Neuronal stem cell (in vitro differentiated cells): Measurements from ENCODE around the gene UBASH3B.

Experiments used
- DNase-seq: peaks from one replicate; pipeline ENCODE4 v3.0.0-alpha.2; 2013; ENCODE audit warnings: low spot score
- H2AFZ ChIP-seq: one replicate; pipeline ENCODE4 v1.6.1; 2013; ENCODE audit warnings: mild to moderate bottlenecking, low read length, inconsistent platforms
- H2AK5ac ChIP-seq: 2 replicates; pipeline ENCODE4 v1.6.1; 2013; ENCODE audit warnings: low read depth, mild to moderate bottlenecking, inconsistent platforms, low read length, moderate library complexity, mixed read lengths
- H2BK120ac ChIP-seq: 2 replicates; pipeline ENCODE4 v1.6.1; 2013; ENCODE audit warnings: low read depth, mild to moderate bottlenecking, inconsistent platforms, low read length, moderate library complexity, mixed read lengths
- H2BK12ac ChIP-seq: one replicate; pipeline ENCODE4 v1.6.1; 2013; ENCODE audit warnings: low read length, inconsistent platforms
- H2BK15ac ChIP-seq: 2 replicates; pipeline ENCODE4 v1.6.1; 2013; ENCODE audit warnings: mild to moderate bottlenecking, low read length, inconsistent platforms, mixed read lengths
- H2BK5ac ChIP-seq: one replicate; pipeline ENCODE4 v1.6.1; 2013; ENCODE audit warnings: inconsistent platforms, mild to moderate bottlenecking, low read length, moderate library complexity
- H3K14ac ChIP-seq: one replicate; pipeline ENCODE4 v1.6.1; 2013; ENCODE audit warnings: low read length, inconsistent platforms
- H3K18ac ChIP-seq: 2 replicates; pipeline ENCODE4 v1.6.1; 2013; ENCODE audit warnings: low read length, inconsistent platforms
- H3K23ac ChIP-seq: 2 replicates; pipeline ENCODE4 v1.6.1; 2013; ENCODE audit warnings: low read depth, mild to moderate bottlenecking, mixed read lengths, low read length, inconsistent platforms; ENCODE audit not compliant: poor library complexity
- H3K27ac ChIP-seq: replicated peaks from 3 replicates; pipeline ENCODE4 v1.5.1; 2013; ENCODE audit warnings: low read length, inconsistent platforms
- H3K27me3 ChIP-seq, 3 experiments: 2 replicates each; pipeline ENCODE4 v1.6.1; 2013; ENCODE audit warnings: low read length in 3 of 3, mild to moderate bottlenecking in 2 of 3, inconsistent platforms in 1 of 3, low read depth in 1 of 3, mixed read lengths in 1 of 3, moderate library complexity in 1 of 3; ENCODE audit not compliant: control insufficient read depth in 3 of 3, insufficient read depth in 3 of 3
- H3K36me3 ChIP-seq, 2 donors: replicated peaks in 1 of 2; 2 replicates each; pipeline ENCODE4 v1.6.1; 2013; ENCODE audit warnings: low read length in 2 of 2; ENCODE audit not compliant: control insufficient read depth in 2 of 2, insufficient read depth in 2 of 2
- H3K4ac ChIP-seq: 2 replicates; pipeline ENCODE4 v1.6.1; 2013; ENCODE audit warnings: inconsistent platforms, mild to moderate bottlenecking, low read length, moderate library complexity
- H3K4me1 ChIP-seq, 2 donors: 1 replicate in 1 of 2; 2 replicates in 1 of 2; pipeline ENCODE4 v1.6.1; 2013; ENCODE audit warnings: low read length in 2 of 2, low read depth in 1 of 2; ENCODE audit not compliant: control insufficient read depth in 2 of 2, insufficient read depth in 1 of 2
- H3K4me2 ChIP-seq: one replicate; pipeline ENCODE4 v1.6.1; 2013; ENCODE audit warnings: mild to moderate bottlenecking, low read length, inconsistent platforms; ENCODE audit not compliant: insufficient read depth, poor library complexity, severe bottlenecking
- H3K4me3 ChIP-seq, 2 donors: 2 replicates each; pipeline ENCODE4 v1.5.1; 2013; ENCODE audit warnings: low read length in 2 of 2, mild to moderate bottlenecking in 2 of 2, inconsistent platforms in 1 of 2, moderate library complexity in 1 of 2
- H3K79me1 ChIP-seq: one replicate; pipeline ENCODE4 v1.6.1; 2013; ENCODE audit warnings: low read depth, mild to moderate bottlenecking, inconsistent platforms, low read length, moderate library complexity
- H3K9ac ChIP-seq: one replicate; pipeline ENCODE4 v1.6.1; 2013; ENCODE audit warnings: mild to moderate bottlenecking, low read depth, low read length, inconsistent platforms; ENCODE audit not compliant: poor library complexity
- H3K9me3 ChIP-seq, 2 donors: replicated peaks in 1 of 2; 2 replicates each; pipeline versions ENCODE3 to v1.6.1; 2013; ENCODE audit warnings: low read length in 2 of 2, mild to moderate bottlenecking in 2 of 2, inconsistent platforms in 1 of 2, low read depth in 1 of 2, mixed read lengths in 1 of 2, moderate library complexity in 1 of 2; ENCODE audit not compliant: control insufficient read depth in 2 of 2, insufficient read depth in 1 of 2
- H4K8ac ChIP-seq: one replicate; pipeline ENCODE4 v1.6.1; 2013; ENCODE audit warnings: low read depth, mild to moderate bottlenecking, inconsistent platforms, low read length, moderate library complexity
- H4K91ac ChIP-seq: one replicate; pipeline ENCODE4 v1.6.1; 2013; ENCODE audit warnings: low read length, low read depth, mild to moderate bottlenecking, inconsistent platforms; ENCODE audit not compliant: poor library complexity
- WGBS, 2 donors: extraction: QIAGEN DNeasy Blood & Tissue Kit; methylation state at CpG; one replicate each; pipeline ENCODE4 v1.1.7; 2013; ENCODE audit warnings: missing lambda C conversion rate in 2 of 2, mixed read lengths in 1 of 2; ENCODE audit not compliant: insufficient read length in 2 of 2, insufficient replicate concordance in 1 of 2; ENCODE audit errors: extremely low coverage in 2 of 2; 5-methylcytosine and 5-hydroxymethylcytosine counted together

UBASH3B gene

GRCh38 chr11:122628810-122629555 lies 26.5 kb upstream of the UBASH3B start:
- H3K9ac ChIP-seq = no peak overlapping the region
- peak; percentile 57 for DNase-seq
- no peak overlapping the region for H3K23ac ChIP-seq
- H3K9me3 ChIP-seq = no peaks in the 10 kb centered on the region
- H4K91ac ChIP-seq = no peak overlapping the region
- H2BK15ac ChIP-seq = no peak overlapping the region
- H2BK120ac ChIP-seq = no peak overlapping the region
- H3K27ac ChIP-seq = no peak overlapping the region
- H2BK5ac ChIP-seq = no peak overlapping the region
- no peaks in the 10 kb centered on the region for H3K36me3 ChIP-seq
- H3K4ac ChIP-seq = no peak overlapping the region
- H3K79me1 ChIP-seq = no peaks in the 10 kb centered on the region
- H3K4me3 ChIP-seq = no peak overlapping the region
- WGBS, 2 donors = no CpG with 5 or more reads among the region's 9 CpGs
- H3K14ac ChIP-seq = no peak overlapping the region
- peaks cover 0 to 2% of the 10 kb centered on the region in 2 donors for H3K4me1 ChIP-seq
- H3K27me3 ChIP-seq = peaks cover 0 to 3% (median 0%) of the 10 kb centered on the region in 3 experiments
- H3K4me2 ChIP-seq = no peak overlapping the region
- peak overlapping the region; percentile 77 for H2AFZ ChIP-seq
- H3K18ac ChIP-seq = no peak overlapping the region
- H2AK5ac ChIP-seq = no peak overlapping the region
- H4K8ac ChIP-seq = no peak overlapping the region
- H2BK12ac ChIP-seq = no peak overlapping the region

GRCh38 chr11:122632181-122632824 lies 23.2 kb upstream of the UBASH3B start:
- H2BK5ac ChIP-seq = no peak overlapping the region
- no peak overlapping the region for H2AFZ ChIP-seq
- H3K18ac ChIP-seq = no peak overlapping the region
- no peaks in the 10 kb centered on the region for H3K9me3 ChIP-seq
- no peak for DNase-seq
- H3K4me2 ChIP-seq = no peak overlapping the region
- H3K23ac ChIP-seq = no peak overlapping the region
- H4K8ac ChIP-seq = no peak overlapping the region
- H4K91ac ChIP-seq = no peak overlapping the region
- no peak overlapping the region for H3K4ac ChIP-seq
- whole genome bisulfite sequencing, 2 donors = no CpG with 5 or more reads among the region's 11 CpGs
- peaks cover 0 to 2% of the 10 kb centered on the region in 2 donors for H3K4me1 ChIP-seq
- H3K14ac ChIP-seq = no peak overlapping the region
- no peak overlapping the region for H3K9ac ChIP-seq
- no peak overlapping the region for H2BK15ac ChIP-seq
- no peaks in the 10 kb centered on the region for H3K79me1 ChIP-seq
- H2BK12ac ChIP-seq = no peak overlapping the region
- H2AK5ac ChIP-seq = no peak overlapping the region
- no peaks in the 10 kb centered on the region for H3K36me3 ChIP-seq
- H3K4me3 ChIP-seq = no peak overlapping the region
- peaks cover 0 to 3% (median 0%) of the 10 kb centered on the region in 3 experiments for H3K27me3 ChIP-seq
- H3K27ac ChIP-seq = no peak overlapping the region
- no peak overlapping the region for H2BK120ac ChIP-seq

GRCh38 chr11:122633219-122633829 lies 22.2 kb upstream of the UBASH3B start:
- H3K9ac ChIP-seq = no peak overlapping the region
- H4K8ac ChIP-seq = no peak overlapping the region
- H3K27ac ChIP-seq = no peak overlapping the region
- no peak overlapping the region for H2BK5ac ChIP-seq
- no peak overlapping the region for H2AFZ ChIP-seq
- no peaks in the 10 kb centered on the region for H3K36me3 ChIP-seq
- no peak overlapping the region for H2BK120ac ChIP-seq
- H2BK15ac ChIP-seq = no peak overlapping the region
- no CpG with 5 or more reads among the region's 8 CpGs for WGBS, 2 donors
- H3K14ac ChIP-seq = no peak overlapping the region
- H3K4me3 ChIP-seq = no peak overlapping the region
- no peak overlapping the region for H3K18ac ChIP-seq
- no peak overlapping the region for H2BK12ac ChIP-seq
- H3K27me3 ChIP-seq = no peaks in the 10 kb centered on the region
- DNase-seq = peak; percentile 29
- no peaks in the 10 kb centered on the region for H3K79me1 ChIP-seq
- H3K4me2 ChIP-seq = no peak overlapping the region
- no peaks in the 10 kb centered on the region for H3K9me3 ChIP-seq
- no peak overlapping the region for H4K91ac ChIP-seq
- H3K4me1 ChIP-seq = peaks cover 0 to 2% of the 10 kb centered on the region in 2 donors
- no peak overlapping the region for H3K23ac ChIP-seq
- no peak overlapping the region for H2AK5ac ChIP-seq
- no peak overlapping the region for H3K4ac ChIP-seq

GRCh38 chr11:122634501-122634900 lies 21.0 kb upstream of the UBASH3B start:
- H3K18ac ChIP-seq = no peak overlapping the region
- no peak overlapping the region for H2BK120ac ChIP-seq
- H3K27me3 ChIP-seq = no peaks in the 10 kb centered on the region
- no peak overlapping the region for H3K27ac ChIP-seq
- H3K9me3 ChIP-seq = no peaks in the 10 kb centered on the region
- no peak overlapping the region for H4K91ac ChIP-seq
- H3K4me2 ChIP-seq = no peak overlapping the region
- H3K9ac ChIP-seq = no peak overlapping the region
- no peak overlapping the region for H2BK12ac ChIP-seq
- H2AK5ac ChIP-seq = no peak overlapping the region
- H2BK15ac ChIP-seq = no peak overlapping the region
- WGBS, 2 donors = no CpG with 5 or more reads among the region's 8 CpGs
- H3K23ac ChIP-seq = no peak overlapping the region
- peak overlapping the region; percentile 35 for H2AFZ ChIP-seq
- DNase-seq = no peak
- no peak overlapping the region for H3K14ac ChIP-seq
- H3K36me3 ChIP-seq = no peaks in the 10 kb centered on the region
- no peak overlapping the region for H4K8ac ChIP-seq
- H3K4ac ChIP-seq = no peak overlapping the region
- H3K4me3 ChIP-seq = no peak overlapping the region
- H3K4me1 ChIP-seq = peaks cover 0 to 2% of the 10 kb centered on the region in 2 donors
- H3K79me1 ChIP-seq = no peaks in the 10 kb centered on the region
- no peak overlapping the region for H2BK5ac ChIP-seq
